Measurements from ENCODE around the gene DSG2.

The DSG2 gene

GRCh38 chr18:31533236-31533635 lies 35.3 kb downstream of the DSG2 start:
- H3K27ac ChIP-seq (replicated peaks; ENCODE audit: low read length), result no peak overlapping the region
- no peak overlapping the region for H2BK15ac ChIP-seq (ENCODE audit: low read length)
- no peak overlapping the region for H3K4me3 ChIP-seq (ENCODE audit: low read length in 2 of 2)
- no peak overlapping the region for H3K18ac ChIP-seq (ENCODE audit: low read length)
- no peak for DNase-seq (ENCODE audit: low spot score)
- H3K4me2 ChIP-seq (ENCODE audit: insufficient read depth, low read length, poor library complexity, severe bottlenecking), result no peak overlapping the region
- no peak overlapping the region for H3K23ac ChIP-seq (ENCODE audit: low read depth, low read length, poor library complexity)
- H3K9me3 ChIP-seq (replicated peaks in 1 of 2; ENCODE audit: control insufficient read depth in 2 of 2, insufficient read depth in 1 of 2, low read depth in 1 of 2, low read length in 2 of 2), result no peaks in the 10 kb centered on the region
- H3K14ac ChIP-seq (ENCODE audit: low read length), result no peak overlapping the region
- H3K9ac ChIP-seq (ENCODE audit: low read depth, low read length, poor library complexity), result no peak overlapping the region
- no peak overlapping the region for H4K91ac ChIP-seq (ENCODE audit: low read depth, low read length, poor library complexity)
- H4K8ac ChIP-seq (ENCODE audit: low read depth, low read length), result no peak overlapping the region
- no peak overlapping the region for H2BK12ac ChIP-seq (ENCODE audit: low read length)
- H2AK5ac ChIP-seq (ENCODE audit: low read depth, low read length), result no peak overlapping the region
- no CpG with 5 or more reads among the region's 1 CpG for WGBS, 2 donors (ENCODE audit: extremely low coverage in 2 of 2, insufficient read length in 2 of 2, insufficient replicate concordance in 1 of 2)
- H3K36me3 ChIP-seq (replicated peaks in 1 of 2; ENCODE audit: control insufficient read depth in 2 of 2, insufficient read depth in 2 of 2, low read length in 2 of 2), result peaks cover 0 to 2% of the 10 kb centered on the region in 2 donors
- no peaks in the 10 kb centered on the region for H3K79me1 ChIP-seq (ENCODE audit: low read depth, low read length)
- no peak overlapping the region for H3K4ac ChIP-seq (ENCODE audit: low read length)
- H2AFZ ChIP-seq (ENCODE audit: low read length), result no peak overlapping the region
- H3K4me1 ChIP-seq (ENCODE audit: control insufficient read depth in 2 of 2, insufficient read depth in 1 of 2, low read depth in 1 of 2, low read length in 2 of 2), result no peaks in the 10 kb centered on the region
- H3K27me3 ChIP-seq (ENCODE audit: control insufficient read depth in 3 of 3, insufficient read depth in 3 of 3, low read depth in 1 of 3, low read length in 3 of 3), result no peaks in the 10 kb centered on the region
- no peak overlapping the region for H2BK5ac ChIP-seq (ENCODE audit: low read length)
- H2BK120ac ChIP-seq (ENCODE audit: low read depth, low read length), result no peak overlapping the region

GRCh38 chr18:31538837-31539236 lies 40.9 kb downstream of the DSG2 start:
- Histone ChIP-seq H3K23ac (ENCODE audit: low read depth, low read length, poor library complexity) (no peak overlapping the region), H3K9ac (ENCODE audit: low read depth, low read length, poor library complexity) (no peak overlapping the region), H3K4ac (ENCODE audit: low read length) (no peak overlapping the region), H2BK120ac (ENCODE audit: low read depth, low read length) (no peak overlapping the region), H4K91ac (ENCODE audit: low read depth, low read length, poor library complexity) (no peak overlapping the region), H2BK5ac (ENCODE audit: low read length) (no peak overlapping the region), H3K18ac (ENCODE audit: low read length) (no peak overlapping the region), H3K27me3 (ENCODE audit: control insufficient read depth in 3 of 3, insufficient read depth in 3 of 3, low read depth in 1 of 3, low read length in 3 of 3) (no peaks in the 10 kb centered on the region), H3K4me2 (ENCODE audit: insufficient read depth, low read length, poor library complexity, severe bottlenecking) (no peak overlapping the region), H3K79me1 (ENCODE audit: low read depth, low read length) (no peaks in the 10 kb centered on the region), H2AK5ac (ENCODE audit: low read depth, low read length) (no peak overlapping the region), H3K4me3 (ENCODE audit: low read length in 2 of 2) (no peak overlapping the region), H2AFZ (ENCODE audit: low read length) (peak overlapping the region; percentile 46), H2BK15ac (ENCODE audit: low read length) (no peak overlapping the region), H3K36me3 (replicated peaks in 1 of 2; ENCODE audit: control insufficient read depth in 2 of 2, insufficient read depth in 2 of 2, low read length in 2 of 2) (peaks cover 0 to 27% of the 10 kb centered on the region in 2 donors), H3K27ac (replicated peaks; ENCODE audit: low read length) (no peak overlapping the region), H3K4me1 (ENCODE audit: control insufficient read depth in 2 of 2, insufficient read depth in 1 of 2, low read depth in 1 of 2, low read length in 2 of 2) (no peaks in the 10 kb centered on the region), H2BK12ac (ENCODE audit: low read length) (no peak overlapping the region), H3K14ac (ENCODE audit: low read length) (no peak overlapping the region), H3K9me3 (replicated peaks in 1 of 2; ENCODE audit: control insufficient read depth in 2 of 2, insufficient read depth in 1 of 2, low read depth in 1 of 2, low read length in 2 of 2) (no peaks in the 10 kb centered on the region), H4K8ac (ENCODE audit: low read depth, low read length) (no peak overlapping the region)
- no peak for DNase-seq (ENCODE audit: low spot score)
- no CpG with 5 or more reads among the region's 3 CpGs for WGBS, 2 donors (ENCODE audit: extremely low coverage in 2 of 2, insufficient read length in 2 of 2, insufficient replicate concordance in 1 of 2)

- H3K4ac ChIP-seq (ENCODE audit: low read length), result no peak overlapping the region
- no peak overlapping the region for H3K4me3 ChIP-seq (ENCODE audit: low read length in 2 of 2)
- no peak overlapping the region for H3K23ac ChIP-seq (ENCODE audit: low read depth, low read length, poor library complexity)
- no peaks in the 10 kb centered on the region for H3K4me1 ChIP-seq (ENCODE audit: control insufficient read depth in 2 of 2, insufficient read depth in 1 of 2, low read depth in 1 of 2, low read length in 2 of 2)
- H2BK12ac ChIP-seq (ENCODE audit: low read length), result no peak overlapping the region
- no peak overlapping the region for H3K4me2 ChIP-seq (ENCODE audit: insufficient read depth, low read length, poor library complexity, severe bottlenecking)
- H2AFZ ChIP-seq (ENCODE audit: low read length), result no peak overlapping the region
- H2BK5ac ChIP-seq (ENCODE audit: low read length), result no peak overlapping the region
- no peak overlapping the region for H2BK120ac ChIP-seq (ENCODE audit: low read depth, low read length)
- no peak overlapping the region for H3K27ac ChIP-seq (replicated peaks; ENCODE audit: low read length)
- no peaks in the 10 kb centered on the region for H3K27me3 ChIP-seq (ENCODE audit: control insufficient read depth in 3 of 3, insufficient read depth in 3 of 3, low read depth in 1 of 3, low read length in 3 of 3)
- H2AK5ac ChIP-seq (ENCODE audit: low read depth, low read length), result no peak overlapping the region
- no peak overlapping the region for H3K9ac ChIP-seq (ENCODE audit: low read depth, low read length, poor library complexity)
- H3K36me3 ChIP-seq (replicated peaks in 1 of 2; ENCODE audit: control insufficient read depth in 2 of 2, insufficient read depth in 2 of 2, low read length in 2 of 2), result peaks cover 0 to 13% of the 10 kb centered on the region in 2 donors
- no CpG with 5 or more reads among the region's 2 CpGs for WGBS, 2 donors (ENCODE audit: extremely low coverage in 2 of 2, insufficient read length in 2 of 2, insufficient replicate concordance in 1 of 2)
- no peak overlapping the region for H4K8ac ChIP-seq (ENCODE audit: low read depth, low read length)
- no peak overlapping the region for H2BK15ac ChIP-seq (ENCODE audit: low read length)
- no peaks in the 10 kb centered on the region for H3K9me3 ChIP-seq (replicated peaks in 1 of 2; ENCODE audit: control insufficient read depth in 2 of 2, insufficient read depth in 1 of 2, low read depth in 1 of 2, low read length in 2 of 2)
- H4K91ac ChIP-seq (ENCODE audit: low read depth, low read length, poor library complexity), result no peak overlapping the region
- no peak overlapping the region for H3K18ac ChIP-seq (ENCODE audit: low read length)
- no peaks in the 10 kb centered on the region for H3K79me1 ChIP-seq (ENCODE audit: low read depth, low read length)
- no peak for DNase-seq (ENCODE audit: low spot score)
- H3K14ac ChIP-seq (ENCODE audit: low read length), result no peak overlapping the region
Measured at GRCh38 chr18:31546476-31546875, 48.5 kb downstream of the DSG2 start.

- Histone ChIP-seq H2BK15ac (ENCODE audit: low read length) (no peak overlapping the region), H3K4me2 (ENCODE audit: insufficient read depth, low read length, poor library complexity, severe bottlenecking) (no peak overlapping the region), H3K14ac (ENCODE audit: low read length) (no peak overlapping the region), H3K4me1 (ENCODE audit: control insufficient read depth in 2 of 2, insufficient read depth in 1 of 2, low read depth in 1 of 2, low read length in 2 of 2) (no peaks in the 10 kb centered on the region), H3K36me3 (replicated peaks in 1 of 2; ENCODE audit: control insufficient read depth in 2 of 2, insufficient read depth in 2 of 2, low read length in 2 of 2) (peaks cover 0 to 4% of the 10 kb centered on the region in 2 donors), H2BK5ac (ENCODE audit: low read length) (no peak overlapping the region), H3K4me3 (ENCODE audit: low read length in 2 of 2) (no peak overlapping the region), H3K27me3 (ENCODE audit: control insufficient read depth in 3 of 3, insufficient read depth in 3 of 3, low read depth in 1 of 3, low read length in 3 of 3) (no peaks in the 10 kb centered on the region), H2AK5ac (ENCODE audit: low read depth, low read length) (no peak overlapping the region), H2BK120ac (ENCODE audit: low read depth, low read length) (no peak overlapping the region), H3K9ac (ENCODE audit: low read depth, low read length, poor library complexity) (no peak overlapping the region), H4K8ac (ENCODE audit: low read depth, low read length) (no peak overlapping the region), H3K18ac (ENCODE audit: low read length) (no peak overlapping the region), H3K79me1 (ENCODE audit: low read depth, low read length) (no peaks in the 10 kb centered on the region), H3K27ac (replicated peaks; ENCODE audit: low read length) (no peak overlapping the region), H2AFZ (ENCODE audit: low read length) (peak overlapping the region; percentile 10), H3K23ac (ENCODE audit: low read depth, low read length, poor library complexity) (no peak overlapping the region), H3K9me3 (replicated peaks in 1 of 2; ENCODE audit: control insufficient read depth in 2 of 2, insufficient read depth in 1 of 2, low read depth in 1 of 2, low read length in 2 of 2) (no peaks in the 10 kb centered on the region), H2BK12ac (ENCODE audit: low read length) (no peak overlapping the region), H3K4ac (ENCODE audit: low read length) (no peak overlapping the region), H4K91ac (ENCODE audit: low read depth, low read length, poor library complexity) (no peak overlapping the region)
- DNase-seq (ENCODE audit: low spot score), result no peak
- no CpG with 5 or more reads among the region's 2 CpGs for WGBS, 2 donors (ENCODE audit: extremely low coverage in 2 of 2, insufficient read length in 2 of 2, insufficient replicate concordance in 1 of 2)
Measured at GRCh38 chr18:31548853-31549252, 50.9 kb downstream of the DSG2 start.

All from neuronal stem cell (in vitro differentiated cells).